ENCODE measurements around the gene IRF2. TPM values are rescaled to one million over a fixed set of nuclear protein-coding genes. Genes with fewer than 3 reads are reported as not detected.

The IRF2 gene
- total and polyA plus RNA-seq, 2 donors from 2014 or later = 16.8 to 42.8 TPM

- H3K4me3 ChIP-seq (ENCODE audit: low read length in 3 of 3) = no peak overlapping the region
- FAIRE-seq = no peak
- intact Hi-C loops (cut with DNase I) = no loop called here
- no peaks in the 10 kb centered on the region for H3K9me3 ChIP-seq (ENCODE audit: control insufficient read depth in 2 of 3, insufficient read depth in 1 of 3, low read length in 3 of 3)
- H3K27me3 ChIP-seq (ENCODE audit: control insufficient read depth, insufficient read depth, low read length) = no peaks in the 10 kb centered on the region
- no peak overlapping the region for H3K27ac ChIP-seq (ENCODE audit: low read depth in 2 of 2, low read length in 2 of 2)
- no peak for DNase-seq
- H3K9ac ChIP-seq (ENCODE audit: low read length in 3 of 3) = no peak overlapping the region
- peaks cover 0 to 18% (median 9%) of the 10 kb centered on the region in 3 donors for H3K36me3 ChIP-seq (ENCODE audit: control insufficient read depth in 2 of 3, insufficient read depth in 3 of 3, low read length in 3 of 3)
- peaks cover 0 to 6% (median 0%) of the 10 kb centered on the region in 3 donors for H3K4me1 ChIP-seq (ENCODE audit: control insufficient read depth in 2 of 3, insufficient read depth in 2 of 3, low read depth in 1 of 3, low read length in 3 of 3)
- TF ChIP-seq CTCF (IDR thresholded peaks at IDR 0.05; ENCODE audit: borderline replicate concordance, extremely low read depth, insufficient read depth) = no peak
Observed at GRCh38 chr4:184430163-184430562, 44.2 kb downstream of the IRF2 start.

- Histone ChIP-seq H3K4me3 (ENCODE audit: low read length in 3 of 3) (no peak overlapping the region), H3K9me3 (ENCODE audit: control insufficient read depth in 2 of 3, insufficient read depth in 1 of 3, low read length in 3 of 3) (no peaks in the 10 kb centered on the region), H3K27ac (ENCODE audit: low read depth in 2 of 2, low read length in 2 of 2) (no peak overlapping the region), H3K9ac (ENCODE audit: low read length in 3 of 3) (no peak overlapping the region), H3K36me3 (ENCODE audit: control insufficient read depth in 2 of 3, insufficient read depth in 3 of 3, low read length in 3 of 3) (peaks cover 0 to 21% (median 9%) of the 10 kb centered on the region in 3 donors), H3K4me1 (ENCODE audit: control insufficient read depth in 2 of 3, insufficient read depth in 2 of 3, low read depth in 1 of 3, low read length in 3 of 3) (peaks cover 0 to 6% (median 0%) of the 10 kb centered on the region in 3 donors), H3K27me3 (ENCODE audit: control insufficient read depth, insufficient read depth, low read length) (no peaks in the 10 kb centered on the region)
- intact Hi-C loops (cut with DNase I) = no loop called here
- no peak for DNase-seq
- TF ChIP-seq CTCF (IDR thresholded peaks at IDR 0.05; ENCODE audit: borderline replicate concordance, extremely low read depth, insufficient read depth) = no peak
- FAIRE-seq = no peak
Observed at GRCh38 chr4:184428787-184429186, 45.6 kb downstream of the IRF2 start.

- DNase-seq (no peak), FAIRE-seq (no peak)
- H3K27ac ChIP-seq (ENCODE audit: low read depth in 2 of 2, low read length in 2 of 2) = no peak overlapping the region
- H3K9me3 ChIP-seq (ENCODE audit: control insufficient read depth in 2 of 3, insufficient read depth in 1 of 3, low read length in 3 of 3) = no peaks in the 10 kb centered on the region
- H3K4me3 ChIP-seq (ENCODE audit: low read length in 3 of 3) = no peak overlapping the region
- intact Hi-C loops (cut with DNase I) = no loop called here
- H3K4me1 ChIP-seq (ENCODE audit: control insufficient read depth in 2 of 3, insufficient read depth in 2 of 3, low read depth in 1 of 3, low read length in 3 of 3) = peaks cover 0 to 6% (median 0%) of the 10 kb centered on the region in 3 donors
- no peak overlapping the region for H3K9ac ChIP-seq (ENCODE audit: low read length in 3 of 3)
- peaks cover 0 to 24% (median 14%) of the 10 kb centered on the region in 3 donors for H3K36me3 ChIP-seq (ENCODE audit: control insufficient read depth in 2 of 3, insufficient read depth in 3 of 3, low read length in 3 of 3)
- TF ChIP-seq CTCF (IDR thresholded peaks at IDR 0.05; ENCODE audit: borderline replicate concordance, extremely low read depth, insufficient read depth) = no peak
- H3K27me3 ChIP-seq (ENCODE audit: control insufficient read depth, insufficient read depth, low read length) = no peaks in the 10 kb centered on the region
Observed at GRCh38 chr4:184427687-184428086, 46.7 kb downstream of the IRF2 start.

- Histone ChIP-seq H3K9me3 (ENCODE audit: control insufficient read depth in 2 of 3, insufficient read depth in 1 of 3, low read length in 3 of 3) (peaks cover 0 to 3% (median 0%) of the 10 kb centered on the region in 3 donors), H3K27me3 (ENCODE audit: control insufficient read depth, insufficient read depth, low read length) (no peaks in the 10 kb centered on the region), H3K4me1 (ENCODE audit: control insufficient read depth in 2 of 3, insufficient read depth in 2 of 3, low read depth in 1 of 3, low read length in 3 of 3) (peaks cover 0 to 6% (median 0%) of the 10 kb centered on the region in 3 donors), H3K36me3 (ENCODE audit: control insufficient read depth in 2 of 3, insufficient read depth in 3 of 3, low read length in 3 of 3) (peaks cover 0 to 24% (median 14%) of the 10 kb centered on the region in 3 donors), H3K27ac (ENCODE audit: low read depth in 2 of 2, low read length in 2 of 2) (no peak overlapping the region), H3K9ac (ENCODE audit: low read length in 3 of 3) (no peak overlapping the region), H3K4me3 (ENCODE audit: low read length in 3 of 3) (no peak overlapping the region)
- no peak for TF ChIP-seq CTCF (IDR thresholded peaks at IDR 0.05; ENCODE audit: borderline replicate concordance, extremely low read depth, insufficient read depth)
- intact Hi-C loops (cut with DNase I) = no loop called here
- FAIRE-seq = no peak
- DNase-seq = no peak
Observed at GRCh38 chr4:184427093-184427492, 47.3 kb downstream of the IRF2 start.
